Gastrocnemius medialis (tissue), 4 donors: ENCODE data around the gene TSSK1B. TPM values are rescaled to one million over a fixed set of nuclear protein-coding genes. Genes with fewer than 3 reads are reported as not detected.
"Not testable (repeated sequence)": the region's sequence is repeated elsewhere in the genome, so short reads cannot be mapped to it uniquely, and the experiment has no call there.

Experiments
- ATAC-seq, 2 donors: fragments of 150-250 bp; one replicate each; pipeline ENCODE4 v1.9.1; 2016
- DNase-seq, 2 donors: peaks; one replicate each; pipeline ENCODE4 v3.0.0-alpha.2; 2019
- H3K27ac ChIP-seq, 4 donors: fragments of 200-600 bp; sonication (generic); 1 replicate in 1 of 4; 2 replicates in 3 of 4; pipeline ENCODE4 v1.5.1; 2016 to 2018; ENCODE audit warnings: mild to moderate bottlenecking in 2 of 4, moderate library complexity in 1 of 4
- H3K27me3 ChIP-seq, 3 donors: fragments of 200-600 bp; sonication (generic) in 2 of 3; 1 replicate in 1 of 3; 2 replicates in 2 of 3; pipeline versions ENCODE4 v1.5.1 to v1.6.0; 2016 to 2019; ENCODE audit warnings: mild to moderate bottlenecking in 1 of 3, moderate library complexity in 1 of 3
- H3K36me3 ChIP-seq, 2 donors: fragments of 200-600 bp; sonication (generic) in 1 of 2; one replicate each; pipeline ENCODE4 v1.5.1; 2017 to 2018
- H3K4me1 ChIP-seq, 2 donors: fragments of 200-600 bp; sonication (generic) in 1 of 2; one replicate each; pipeline ENCODE4 v1.5.1; 2016 to 2017; ENCODE audit warnings: mild to moderate bottlenecking in 2 of 2
- H3K4me3 ChIP-seq, 4 donors: fragments of 200-600 bp; sonication (generic) in 3 of 4; 1 replicate in 1 of 4; 2 replicates in 3 of 4; pipeline ENCODE4 v1.5.1; 2016 to 2019; ENCODE audit warnings: mild to moderate bottlenecking in 2 of 4
- H3K9me3 ChIP-seq, 3 donors: fragments of 200-600 bp; sonication (generic) in 2 of 3; 1 replicate in 1 of 3; 2 replicates in 2 of 3; pipeline ENCODE4 v1.5.1; 2016 to 2019
- POLR2A ChIP-seq, 2 donors: fragments of 450-650 bp; IDR thresholded peaks; one replicate each; pipeline ENCODE4 v1.6.1; 2017; ENCODE audit warnings: antibody characterized with exemption in 2 of 2, mild to moderate bottlenecking in 2 of 2, moderate library complexity in 2 of 2
- in situ Hi-C, 4 donors: fragments of 200-750 bp; cut with MboI; loops; one replicate each; pipeline versions ENCODE4 v1.15.0 to v1.8.0; 2017; ENCODE audit warnings: low sequenced_read_pairs in 4 of 4
- intact Hi-C: fragments of 100-400 bp; cut with DNase I; formaldehyde crosslinking; loops from one replicate; pipeline ENCODE4 v1.15.1; 2023; ENCODE audit warnings: low total_unique reads
- total RNA-seq, 4 donors: library from RNA; depleted of rRNA; stranded (reverse); fragments of >200 nt; gene quantifications; one replicate each; pipeline versions ENCODE4 v1.1.0 to v1.2.3, GENCODE V29; 2016
- TF ChIP-seq, protein P1 (sequence below), 5 experiments: fragments of 450-650 bp in 3 of 5; fragments of 200-600 bp in 2 of 5; sonication (generic) in 2 of 5; IDR thresholded peaks in 4 of 5; conservative IDR thresholded peaks in 1 of 5; 1 replicate in 4 of 5; 2 replicates in 1 of 5; pipeline ENCODE4 v1.5.1; 2016 to 2019; ENCODE audit warnings: antibody characterized with exemption in 5 of 5, mild to moderate bottlenecking in 3 of 5, moderate library complexity in 3 of 5

Gene TSSK1B
- total RNA-seq, 4 donors from 2014 or later = not detected

DNA sequence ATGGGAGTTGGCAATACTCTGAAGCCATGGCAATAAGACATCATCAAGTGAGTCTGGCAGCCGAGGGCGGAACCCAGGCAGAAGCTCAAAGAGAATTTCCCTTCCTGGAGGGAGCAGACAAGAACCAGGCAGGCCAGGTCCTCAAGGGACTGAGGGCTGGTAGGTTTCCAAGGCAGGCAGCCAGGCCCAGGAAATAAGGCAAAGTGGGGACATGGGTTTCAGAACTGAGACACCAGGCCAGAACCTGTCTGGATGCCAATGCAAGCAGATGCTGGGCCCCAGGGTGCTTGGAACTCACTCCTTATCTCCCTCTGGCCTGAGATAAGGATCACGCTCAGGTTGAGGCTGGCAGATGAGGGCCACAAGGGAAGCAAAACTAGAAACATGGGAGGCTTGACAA lies 8.9 kb downstream of the TSSK1B start:
- H3K4me1 ChIP-seq = no peaks in the 10 kb centered on the region
- TF ChIP-seq POLR2A (IDR thresholded peaks at IDR 0.05) = no peak
- TF ChIP-seq, protein P1, sequence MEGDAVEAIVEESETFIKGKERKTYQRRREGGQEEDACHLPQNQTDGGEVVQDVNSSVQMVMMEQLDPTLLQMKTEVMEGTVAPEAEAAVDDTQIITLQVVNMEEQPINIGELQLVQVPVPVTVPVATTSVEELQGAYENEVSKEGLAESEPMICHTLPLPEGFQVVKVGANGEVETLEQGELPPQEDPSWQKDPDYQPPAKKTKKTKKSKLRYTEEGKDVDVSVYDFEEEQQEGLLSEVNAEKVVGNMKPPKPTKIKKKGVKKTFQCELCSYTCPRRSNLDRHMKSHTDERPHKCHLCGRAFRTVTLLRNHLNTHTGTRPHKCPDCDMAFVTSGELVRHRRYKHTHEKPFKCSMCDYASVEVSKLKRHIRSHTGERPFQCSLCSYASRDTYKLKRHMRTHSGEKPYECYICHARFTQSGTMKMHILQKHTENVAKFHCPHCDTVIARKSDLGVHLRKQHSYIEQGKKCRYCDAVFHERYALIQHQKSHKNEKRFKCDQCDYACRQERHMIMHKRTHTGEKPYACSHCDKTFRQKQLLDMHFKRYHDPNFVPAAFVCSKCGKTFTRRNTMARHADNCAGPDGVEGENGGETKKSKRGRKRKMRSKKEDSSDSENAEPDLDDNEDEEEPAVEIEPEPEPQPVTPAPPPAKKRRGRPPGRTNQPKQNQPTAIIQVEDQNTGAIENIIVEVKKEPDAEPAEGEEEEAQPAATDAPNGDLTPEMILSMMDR (IDR thresholded peaks at IDR 0.05 in 4 of 5, conservative IDR thresholded peaks at IDR 0.05 in 1 of 5) = no peak
- no peak overlapping the region for H3K27ac ChIP-seq
- in situ Hi-C loops (no loop called here), intact Hi-C loops (no loop called here)
- ATAC-seq (no peak), DNase-seq (no peak)
- no peaks in the 10 kb centered on the region for H3K9me3 ChIP-seq
- H3K4me3 ChIP-seq = no peak overlapping the region
- H3K36me3 ChIP-seq = no peaks in the 10 kb centered on the region
- H3K27me3 ChIP-seq = no peaks in the 10 kb centered on the region

GRCh38 chr5:113421693-113422092 lies 13.1 kb downstream of the TSSK1B start:
- Histone ChIP-seq H3K27ac (no peak overlapping the region), H3K4me1 (no peaks in the 10 kb centered on the region), H3K4me3 (no peak overlapping the region), H3K27me3 (no peaks in the 10 kb centered on the region), H3K9me3 (no peaks in the 10 kb centered on the region), H3K36me3 (no peaks in the 10 kb centered on the region)
- intact Hi-C loops = no loop called here
- DNase-seq (no peak), ATAC-seq (no peak)
- in situ Hi-C loops = no loop called here
- no peak for TF ChIP-seq POLR2A (IDR thresholded peaks at IDR 0.05)
- TF ChIP-seq, protein P1 (IDR thresholded peaks at IDR 0.05 in 4 of 5, conservative IDR thresholded peaks at IDR 0.05 in 1 of 5) = no peak

- in situ Hi-C loops (no loop called here), intact Hi-C loops (no loop called here)
- Histone ChIP-seq H3K27ac (no peak overlapping the region), H3K36me3 (no peaks in the 10 kb centered on the region), H3K27me3 (no peaks in the 10 kb centered on the region), H3K9me3 (no peaks in the 10 kb centered on the region), H3K4me3 (no peak overlapping the region), H3K4me1 (no peaks in the 10 kb centered on the region)
- TF ChIP-seq POLR2A (IDR thresholded peaks at IDR 0.05) = no peak
- TF ChIP-seq, protein P1 (IDR thresholded peaks at IDR 0.05 in 4 of 5, conservative IDR thresholded peaks at IDR 0.05 in 1 of 5) = no peak
- ATAC-seq (no peak), DNase-seq (no peak)
These were observed 29.3 kb downstream of the TSSK1B start for GRCh38 chr5:113405530-113405929.

GRCh38 chr5:113404269-113404668 lies 30.5 kb downstream of the TSSK1B start:
- no peaks in the 10 kb centered on the region for H3K4me1 ChIP-seq
- TF ChIP-seq POLR2A (IDR thresholded peaks at IDR 0.05) = no peak
- TF ChIP-seq, protein P1 (IDR thresholded peaks at IDR 0.05 in 4 of 5, conservative IDR thresholded peaks at IDR 0.05 in 1 of 5) = no peak
- intact Hi-C loops (no loop called here), in situ Hi-C loops (no loop called here)
- H3K27ac ChIP-seq = no peak overlapping the region
- no peaks in the 10 kb centered on the region for H3K36me3 ChIP-seq
- no peaks in the 10 kb centered on the region for H3K27me3 ChIP-seq
- no peak for ATAC-seq
- H3K9me3 ChIP-seq = no peaks in the 10 kb centered on the region
- DNase-seq = no peak
- no peak overlapping the region for H3K4me3 ChIP-seq

DNA sequence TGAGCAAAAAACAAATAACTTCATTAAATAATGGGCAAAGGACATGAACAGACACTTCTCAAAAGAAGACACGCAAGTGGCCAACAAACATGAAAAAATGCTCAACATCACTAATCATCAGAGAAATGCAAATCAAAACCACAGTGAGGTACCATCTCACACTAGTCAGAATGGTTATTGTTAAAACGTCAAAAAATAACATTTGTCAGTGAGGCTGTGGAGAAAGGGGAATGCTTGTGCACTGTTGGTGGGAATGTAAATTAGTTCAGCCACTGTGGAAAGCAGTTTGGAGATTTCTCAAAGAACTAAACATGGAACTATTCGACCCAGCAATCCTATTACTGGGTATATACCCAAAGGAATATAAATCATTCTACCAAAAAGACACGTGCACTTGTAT lies 36.8 kb downstream of the TSSK1B start:
- DNase-seq, H3K4me1 ChIP-seq, H3K27ac ChIP-seq, in situ Hi-C loops, H3K27me3 ChIP-seq, intact Hi-C loops, H3K9me3 ChIP-seq, H3K4me3 ChIP-seq, H3K36me3 ChIP-seq, ATAC-seq: not testable (repeated sequence)
